ENCODE data around the gene HM13. TPM values are rescaled to one million over a fixed set of nuclear protein-coding genes. Genes with fewer than 3 reads are reported as not detected.

The HM13 gene
- total and polyA plus RNA-seq, 2 of the 13 experiments (the other 11 are each of a cell fraction or from before 2014, with no cell fraction given): 118 to 243 TPM

DNA sequence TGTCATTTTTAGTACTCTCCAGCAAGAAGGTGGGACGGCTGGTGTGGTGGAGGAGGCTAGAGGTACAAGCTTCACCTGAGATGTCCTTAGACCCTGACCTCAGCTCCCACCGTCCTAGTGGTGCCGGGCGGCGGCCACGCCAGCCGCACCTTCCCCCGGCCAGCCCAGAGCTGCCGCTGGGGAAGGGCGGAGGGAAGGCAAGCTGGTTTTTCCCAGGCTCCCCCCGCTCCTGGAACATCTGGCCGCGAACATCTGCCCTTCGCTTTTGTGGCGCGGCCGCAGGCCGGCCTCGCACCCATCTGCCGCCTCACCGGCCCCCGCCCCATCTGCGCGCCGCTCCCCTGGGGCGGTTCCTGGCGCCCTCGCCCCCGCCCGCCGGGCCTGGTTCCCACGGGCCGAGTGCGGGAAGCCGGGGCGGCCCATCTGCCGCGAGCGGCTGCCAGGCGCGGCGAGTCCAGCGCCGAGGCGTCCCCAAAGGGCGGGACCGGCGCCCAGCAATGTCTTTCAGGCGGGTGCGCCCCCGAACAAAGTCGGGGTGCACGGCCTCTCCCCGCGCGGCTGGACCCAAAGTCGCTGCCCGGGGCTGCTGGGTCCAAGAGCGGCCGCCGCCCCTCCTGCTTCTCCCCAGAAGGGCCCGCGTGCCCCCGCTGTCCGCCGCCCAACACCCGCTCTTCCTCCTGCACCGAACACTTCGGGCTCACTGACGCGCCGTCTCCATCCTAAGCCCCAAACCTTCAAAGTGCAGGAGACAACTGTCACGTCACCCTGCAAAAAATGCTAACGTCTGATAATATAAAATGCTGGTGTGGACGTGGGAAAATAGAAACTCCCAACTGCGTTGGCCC lies 73.5 kb downstream of the HM13 start (continued):
- TF ChIP-seq RORA (CRISPR knock-in tag; IDR thresholded peaks at IDR 0.05) (no peak), ZNF260 (CRISPR knock-in tag; IDR thresholded peaks at IDR 0.05; ENCODE audit: borderline replicate concordance, low read depth) (no peak), ZNF333 (CRISPR knock-in tag; IDR thresholded peaks at IDR 0.05; ENCODE audit: borderline replicate concordance) (no peak), ZNF629 (CRISPR knock-in tag; conservative IDR thresholded peaks at IDR 0.05) (0 out of 2 replicates have a peak, but pooled peaks have one; percentile 5), ZNF432 (CRISPR knock-in tag; IDR thresholded peaks at IDR 0.05; ENCODE audit: borderline replicate concordance) (no peak), KMT2A (CRISPR knock-in tag; IDR thresholded peaks at IDR 0.05) (no peak; the same call in 1 of the 2 replicates), PCBP1 (IDR thresholded peaks at IDR 0.05; ENCODE audit: borderline replicate concordance, low read depth, low read length) (no peak), JARID2 (CRISPR knock-in tag; IDR thresholded peaks at IDR 0.05; ENCODE audit: insufficient replicate concordance) (no peak), ZHX1 (CRISPR knock-in tag; IDR thresholded peaks at IDR 0.05; ENCODE audit: low read depth) (no peak), ZNF530 (CRISPR knock-in tag; IDR thresholded peaks at IDR 0.05; ENCODE audit: low read depth) (no peak), SIN3B (IDR thresholded peaks at IDR 0.05; ENCODE audit: low read length) (no peak), ZNF256 (CRISPR knock-in tag; conservative IDR thresholded peaks at IDR 0.05) (0 out of 2 replicates have a peak, but pooled peaks have one; percentile 61), ZNF562 (CRISPR knock-in tag; IDR thresholded peaks at IDR 0.05; ENCODE audit: borderline replicate concordance) (no peak), AHR (CRISPR knock-in tag; IDR thresholded peaks at IDR 0.05) (peak; percentile 59; the same call in 1 of the 2 replicates), EP300 (IDR thresholded peaks at IDR 0.05; ENCODE audit: low read depth in 2 of 2, low read length in 2 of 2) (no peak), EP300 (CRISPR knock-in tag; IDR thresholded peaks at IDR 0.05; ENCODE audit: borderline replicate concordance) (no peak), ZNF235 (CRISPR knock-in tag; IDR thresholded peaks at IDR 0.05; ENCODE audit: borderline replicate concordance) (peak; percentile 46; the same call in 1 of the 2 replicates), ZNF549 (CRISPR knock-in tag; IDR thresholded peaks at IDR 0.05) (no peak), SRSF1 (optimal IDR thresholded peaks at IDR 0.05; ENCODE audit: low read depth, low read length) (no peak), CHD2 (IDR thresholded peaks at IDR 0.05; ENCODE audit: low read depth, low read length) (no peak), ZNF292 (CRISPR knock-in tag; IDR thresholded peaks at IDR 0.05; ENCODE audit: borderline replicate concordance, low read depth) (no peak), ZNF101 (CRISPR knock-in tag; IDR thresholded peaks at IDR 0.05; ENCODE audit: borderline replicate concordance, low read depth) (no peak)
- TF ChIP-seq, protein P1, sequence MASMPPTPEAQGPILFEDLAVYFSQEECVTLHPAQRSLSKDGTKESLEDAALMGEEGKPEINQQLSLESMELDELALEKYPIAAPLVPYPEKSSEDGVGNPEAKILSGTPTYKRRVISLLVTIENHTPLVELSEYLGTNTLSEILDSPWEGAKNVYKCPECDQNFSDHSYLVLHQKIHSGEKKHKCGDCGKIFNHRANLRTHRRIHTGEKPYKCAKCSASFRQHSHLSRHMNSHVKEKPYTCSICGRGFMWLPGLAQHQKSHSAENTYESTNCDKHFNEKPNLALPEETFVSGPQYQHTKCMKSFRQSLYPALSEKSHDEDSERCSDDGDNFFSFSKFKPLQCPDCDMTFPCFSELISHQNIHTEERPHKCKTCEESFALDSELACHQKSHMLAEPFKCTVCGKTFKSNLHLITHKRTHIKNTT (CRISPR knock-in tag; IDR thresholded peaks at IDR 0.05): no peak
- TF ChIP-seq, protein P2, sequence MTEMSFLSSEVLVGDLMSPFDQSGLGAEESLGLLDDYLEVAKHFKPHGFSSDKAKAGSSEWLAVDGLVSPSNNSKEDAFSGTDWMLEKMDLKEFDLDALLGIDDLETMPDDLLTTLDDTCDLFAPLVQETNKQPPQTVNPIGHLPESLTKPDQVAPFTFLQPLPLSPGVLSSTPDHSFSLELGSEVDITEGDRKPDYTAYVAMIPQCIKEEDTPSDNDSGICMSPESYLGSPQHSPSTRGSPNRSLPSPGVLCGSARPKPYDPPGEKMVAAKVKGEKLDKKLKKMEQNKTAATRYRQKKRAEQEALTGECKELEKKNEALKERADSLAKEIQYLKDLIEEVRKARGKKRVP (CRISPR knock-in tag; IDR thresholded peaks at IDR 0.05): 0 out of 4 replicates have a peak, but pooled peaks of 1 of the 2 experiments have one; percentile 30

All from HepG2 (cell line).